NCI-H526 (cell line): ENCODE results near the gene EED.
"Not testable (repeated sequence)": the region's sequence is repeated elsewhere in the genome, so short reads cannot be mapped to it uniquely, and the experiment has no call there.

Source experiments
- DNase-seq, 2 experiments: peaks; one replicate each; lab custom pipeline; 2025; lab: John Stamatoyannopoulos, UW

EED gene

DNA sequence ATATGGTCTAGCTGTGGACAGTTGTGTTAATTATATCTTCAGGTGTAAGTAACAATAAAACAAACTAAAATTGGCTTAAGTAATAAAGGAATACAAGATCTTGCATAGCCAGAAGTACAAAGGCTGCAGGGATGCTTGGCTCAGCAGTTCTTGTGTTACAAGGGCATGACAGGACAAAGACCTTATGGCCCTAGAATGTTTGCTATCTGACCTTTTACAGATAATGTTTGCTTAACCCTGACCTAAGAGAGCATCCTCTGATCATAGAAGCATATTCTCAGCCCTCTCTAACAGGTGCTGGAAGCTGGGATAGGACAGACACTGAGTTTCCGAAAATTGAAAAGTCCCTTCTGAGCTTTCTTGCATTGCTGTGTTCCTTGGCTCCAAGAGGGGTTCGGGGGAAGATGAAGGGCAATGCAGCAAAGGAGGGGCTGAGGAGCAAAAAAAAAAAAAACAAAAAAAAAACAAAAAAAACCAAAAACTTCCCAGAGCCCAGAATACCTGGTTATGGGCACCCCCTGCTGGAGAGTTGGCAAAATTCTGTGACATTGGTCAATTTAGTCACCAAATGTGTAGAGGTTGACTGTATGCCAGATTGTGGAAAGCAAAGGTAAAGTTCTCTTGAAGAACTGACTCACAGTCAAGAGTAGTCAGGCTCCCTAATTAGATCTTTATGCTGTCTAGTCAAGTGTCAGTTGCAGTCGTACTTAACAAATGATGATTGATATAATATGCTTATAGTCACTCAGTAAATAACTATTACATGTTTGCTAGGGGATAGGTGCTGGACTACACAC is 47.1 kb downstream of the EED start:
- peak; percentile 10 to 44 for DNase-seq

- no peak for DNase-seq
Observed at GRCh38 chr11:86292912-86293616, 48.5 kb downstream of the EED start.

- DNase-seq: no peak
Observed at GRCh38 chr11:86294026-86294425, 49.5 kb downstream of the EED start.

GRCh38 chr11:86301742-86302091 is 57.2 kb downstream of the EED start:
- DNase-seq: no peak

DNA sequence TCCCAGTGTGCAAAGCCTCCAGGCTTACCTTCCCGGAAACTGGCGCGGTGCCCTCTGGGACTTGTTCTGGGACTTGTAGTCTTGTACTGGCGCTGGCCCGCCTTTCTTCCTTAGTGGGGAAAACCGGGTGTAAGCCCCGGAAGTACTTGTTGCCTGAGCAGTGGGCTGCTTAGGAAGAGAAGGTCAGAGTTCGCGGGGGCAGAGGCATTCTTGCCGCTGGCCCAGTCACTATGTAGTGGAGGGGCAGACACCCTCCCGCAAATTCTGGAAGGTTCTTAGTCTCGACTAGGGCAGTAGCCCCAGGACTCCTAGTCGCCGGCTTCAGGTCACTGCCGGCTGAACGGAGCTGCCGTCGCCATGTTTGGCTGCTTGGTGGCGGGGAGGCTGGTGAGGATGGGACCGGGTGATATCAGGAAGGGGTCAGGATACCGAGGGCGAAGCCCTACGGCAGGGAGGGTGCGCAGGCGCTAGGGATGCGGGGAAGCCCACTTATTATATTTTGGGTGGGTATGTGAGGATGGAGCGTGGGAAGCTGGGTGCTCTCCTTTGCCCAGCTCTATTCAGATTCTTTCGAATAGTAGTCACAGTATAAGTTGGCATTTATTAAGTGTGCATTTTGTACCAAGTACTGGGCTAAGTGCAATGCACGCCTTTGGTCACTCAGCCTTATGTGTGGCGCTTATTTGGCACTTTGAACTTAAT is 57.7 kb downstream of the EED start, which contains the start of gene HIKESHI:
TSS of gene HIKESHI (plus strand) at position 149 of the 702 bp plus-strand sequence. CDS start at position 358, 209 bp downstream.
- DNase-seq: peak; percentile 99

- no peak for DNase-seq
Observed at GRCh38 chr11:86303257-86303656, 58.7 kb downstream of the EED start.

- not testable (repeated sequence) for DNase-seq
Observed at GRCh38 chr11:86308710-86309109, 64.2 kb downstream of the EED start.

GRCh38 chr11:86313793-86314192 is 69.2 kb downstream of the EED start:
- DNase-seq: no peak

DNA sequence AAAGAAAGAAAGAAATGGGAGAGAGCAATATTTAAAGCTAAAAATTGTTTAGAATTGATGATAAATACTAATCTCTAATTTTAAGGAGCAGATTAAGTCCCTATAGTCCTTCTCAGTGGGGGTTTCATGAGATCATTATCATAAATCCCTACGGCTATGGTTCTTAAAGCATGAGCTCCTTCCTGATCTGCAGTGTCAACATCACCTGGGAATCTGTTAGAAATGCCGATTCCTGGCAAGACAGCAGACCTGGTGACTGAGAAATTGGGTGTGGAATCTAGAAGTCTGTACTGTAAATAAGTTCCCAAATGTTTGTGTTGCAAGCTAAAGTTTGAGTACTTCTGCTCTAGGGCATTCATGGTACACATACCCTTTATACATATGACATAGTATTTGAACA is 70.1 kb downstream of the EED start:
- DNase-seq: no peak
